Neural cell (in vitro differentiated cells): ENCODE measurements around the gene PRPF40A. TPM values are rescaled to one million over a fixed set of nuclear protein-coding genes. Genes with fewer than 3 reads are reported as not detected.

Source experiments
- H2AFZ ChIP-seq: fragments of 200-600, 300-800 bp; sonication (generic), shearing (Covaris generic); 2 replicates; pipeline ENCODE4 v1.6.0; 2014; ENCODE audit warnings: low read depth, mild to moderate bottlenecking, antibody characterized with exemption, low read length, moderate library complexity
- H3F3A ChIP-seq: fragments of 200-600 bp; shearing (Covaris generic); 2 replicates; pipeline ENCODE4 v1.6.1; 2016; ENCODE audit warnings: mild to moderate bottlenecking, moderate library complexity, mixed read lengths, antibody characterized with exemption, low read length; ENCODE audit not compliant: insufficient read depth, poor library complexity, severe bottlenecking
- H3K27ac ChIP-seq: fragments of 200-600, 300-800 bp; sonication (generic), shearing (Covaris generic); 2 replicates; pipeline ENCODE4 v1.5.1; 2014; ENCODE audit warnings: mild to moderate bottlenecking, low read length, moderate library complexity
- H3K27me3 ChIP-seq: fragments of 300-800, 200-600 bp; sonication (generic), shearing (Covaris generic); 2 replicates; pipeline ENCODE4 v1.6.0; 2014; ENCODE audit warnings: mild to moderate bottlenecking, low read depth, low read length, moderate library complexity; ENCODE audit not compliant: insufficient read depth
- H3K36me3 ChIP-seq: fragments of 300-800, 200-600 bp; sonication (generic), shearing (Covaris generic); 2 replicates; pipeline ENCODE4 v1.5.1; 2014; ENCODE audit warnings: mild to moderate bottlenecking, antibody characterized with exemption, low read length, moderate library complexity; ENCODE audit not compliant: insufficient read depth
- H3K4me2 ChIP-seq: fragments of 300-800, 200-600 bp; sonication (generic), shearing (Covaris generic); 2 replicates; pipeline ENCODE4 v1.6.0; 2014; ENCODE audit warnings: mild to moderate bottlenecking, low read length
- H3K4me3 ChIP-seq: fragments of 300-800, 200-600 bp; sonication (generic), shearing (Covaris generic); 2 replicates; pipeline ENCODE4 v1.5.1; 2014; ENCODE audit warnings: mild to moderate bottlenecking, low read length, moderate library complexity
- H3K79me2 ChIP-seq: fragments of 200-600 bp; shearing (Covaris generic); replicated peaks from 2 replicates; pipeline ENCODE4 v1.6.0; 2014; ENCODE audit warnings: mild to moderate bottlenecking, low read length, moderate library complexity; ENCODE audit not compliant: insufficient read depth
- H3K9ac ChIP-seq: fragments of 300-800, 200-600 bp; sonication (generic), shearing (Covaris generic); 2 replicates; pipeline ENCODE4 v1.6.1; 2016; ENCODE audit warnings: mild to moderate bottlenecking, low read length, mixed read lengths
- H3K9me2 ChIP-seq: fragments of 200-600 bp; shearing (Covaris generic); 2 replicates; pipeline ENCODE4 v1.6.1; 2016; ENCODE audit warnings: mild to moderate bottlenecking, low read length, mixed read lengths; ENCODE audit not compliant: insufficient read depth
- H3K9me3 ChIP-seq: fragments of 200-600, 300-800 bp; sonication (generic), shearing (Covaris generic); 2 replicates; pipeline ENCODE4 v1.6.1; 2016; ENCODE audit warnings: mild to moderate bottlenecking, mixed run types, low read length, moderate library complexity, mixed read lengths
- H4K20me1 ChIP-seq: fragments of 200-600 bp; shearing (Covaris generic); 2 replicates; pipeline ENCODE4 v1.6.1; 2016; ENCODE audit warnings: mild to moderate bottlenecking, mixed run types; ENCODE audit not compliant: insufficient read depth
- EP300 ChIP-seq: fragments of 450-650 bp; conservative IDR thresholded peaks from 2 replicates; pipeline ENCODE4 v1.6.1; 2014; ENCODE audit warnings: antibody characterized with exemption, mild to moderate bottlenecking, moderate library complexity; ENCODE audit not compliant: poor library complexity, severe bottlenecking
- EZH2 ChIP-seq: fragments of 200-600, 300-800 bp; shearing (Covaris generic), sonication (generic); IDR thresholded peaks from 2 replicates; pipeline ENCODE4 v1.6.1; 2014; ENCODE audit warnings: antibody characterized with exemption, low read length, borderline replicate concordance, mild to moderate bottlenecking; ENCODE audit not compliant: insufficient read depth, poor library complexity, severe bottlenecking
- MXI1 ChIP-seq: fragments of 450-650 bp; conservative IDR thresholded peaks from 2 replicates; pipeline ENCODE4 v1.6.1; 2014; ENCODE audit warnings: antibody characterized with exemption, mild to moderate bottlenecking; ENCODE audit not compliant: poor library complexity, severe bottlenecking
- POLR2AphosphoS5 ChIP-seq: IDR thresholded peaks from 2 replicates; pipeline ENCODE4 v1.6.1; 2012
- RAD21 ChIP-seq: fragments of 450-650 bp; conservative IDR thresholded peaks from 2 replicates; pipeline ENCODE4 v1.6.1; 2014; ENCODE audit warnings: antibody characterized with exemption, mild to moderate bottlenecking, moderate library complexity
- SMC3 ChIP-seq: fragments of 450-650 bp; conservative IDR thresholded peaks from 2 replicates; pipeline ENCODE4 v1.6.1; 2014; ENCODE audit warnings: antibody characterized with exemption, mild to moderate bottlenecking, moderate library complexity; ENCODE audit not compliant: poor library complexity
- TAF1 ChIP-seq: IDR thresholded peaks from 2 replicates; pipeline ENCODE4 v1.6.1; 2012; ENCODE audit warnings: low read depth
- polyA plus RNA-seq: library from polyadenylated mRNA; depleted of rRNA; stranded (reverse); fragments of >200 nt; gene quantifications from 2 replicates; pipeline ENCODE4 v1.2.3, GENCODE V29; 2014
- TF ChIP-seq, protein P1 (sequence below): IDR thresholded peaks from 2 replicates; pipeline ENCODE4 v1.6.1; 2012; ENCODE audit warnings: borderline replicate concordance
- TF ChIP-seq, protein P2 (sequence below): fragments of 450-650 bp; IDR thresholded peaks from 2 replicates; pipeline ENCODE4 v1.5.1; 2014; ENCODE audit warnings: antibody characterized with exemption, mild to moderate bottlenecking, moderate library complexity; ENCODE audit not compliant: poor library complexity, severe bottlenecking

The PRPF40A gene
- polyA plus RNA-seq, 1 donor from 2014 or later = 105 TPM

DNA sequence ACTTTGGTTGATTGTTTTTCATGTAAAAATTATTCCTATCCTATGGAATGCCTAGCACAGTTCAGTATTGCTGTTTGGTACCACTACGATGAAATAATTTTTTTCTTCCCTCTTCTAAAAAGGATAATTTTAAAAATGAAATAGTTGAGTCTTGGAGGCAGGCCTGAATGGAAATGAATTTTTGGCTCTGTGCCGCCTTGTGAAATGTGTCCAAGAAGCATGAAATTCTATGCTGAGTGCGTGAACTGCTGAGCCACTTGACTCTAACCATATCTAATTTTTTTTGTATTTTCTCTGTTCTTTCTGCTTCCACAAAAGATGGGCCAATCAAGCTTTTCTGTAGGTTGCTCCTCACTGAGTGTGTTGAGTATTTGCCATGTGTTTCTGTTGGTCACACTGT is 95.0 kb downstream of the PRPF40A start:
- TF ChIP-seq SMC3 (no peak), RAD21 (no peak), EZH2 (no peak), EP300 (no peak), POLR2AphosphoS5 (no peak), TAF1 (no peak), MXI1 (no peak)
- TF ChIP-seq, protein P1, sequence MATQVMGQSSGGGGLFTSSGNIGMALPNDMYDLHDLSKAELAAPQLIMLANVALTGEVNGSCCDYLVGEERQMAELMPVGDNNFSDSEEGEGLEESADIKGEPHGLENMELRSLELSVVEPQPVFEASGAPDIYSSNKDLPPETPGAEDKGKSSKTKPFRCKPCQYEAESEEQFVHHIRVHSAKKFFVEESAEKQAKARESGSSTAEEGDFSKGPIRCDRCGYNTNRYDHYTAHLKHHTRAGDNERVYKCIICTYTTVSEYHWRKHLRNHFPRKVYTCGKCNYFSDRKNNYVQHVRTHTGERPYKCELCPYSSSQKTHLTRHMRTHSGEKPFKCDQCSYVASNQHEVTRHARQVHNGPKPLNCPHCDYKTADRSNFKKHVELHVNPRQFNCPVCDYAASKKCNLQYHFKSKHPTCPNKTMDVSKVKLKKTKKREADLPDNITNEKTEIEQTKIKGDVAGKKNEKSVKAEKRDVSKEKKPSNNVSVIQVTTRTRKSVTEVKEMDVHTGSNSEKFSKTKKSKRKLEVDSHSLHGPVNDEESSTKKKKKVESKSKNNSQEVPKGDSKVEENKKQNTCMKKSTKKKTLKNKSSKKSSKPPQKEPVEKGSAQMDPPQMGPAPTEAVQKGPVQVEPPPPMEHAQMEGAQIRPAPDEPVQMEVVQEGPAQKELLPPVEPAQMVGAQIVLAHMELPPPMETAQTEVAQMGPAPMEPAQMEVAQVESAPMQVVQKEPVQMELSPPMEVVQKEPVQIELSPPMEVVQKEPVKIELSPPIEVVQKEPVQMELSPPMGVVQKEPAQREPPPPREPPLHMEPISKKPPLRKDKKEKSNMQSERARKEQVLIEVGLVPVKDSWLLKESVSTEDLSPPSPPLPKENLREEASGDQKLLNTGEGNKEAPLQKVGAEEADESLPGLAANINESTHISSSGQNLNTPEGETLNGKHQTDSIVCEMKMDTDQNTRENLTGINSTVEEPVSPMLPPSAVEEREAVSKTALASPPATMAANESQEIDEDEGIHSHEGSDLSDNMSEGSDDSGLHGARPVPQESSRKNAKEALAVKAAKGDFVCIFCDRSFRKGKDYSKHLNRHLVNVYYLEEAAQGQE = no peak
- TF ChIP-seq, protein P2, sequence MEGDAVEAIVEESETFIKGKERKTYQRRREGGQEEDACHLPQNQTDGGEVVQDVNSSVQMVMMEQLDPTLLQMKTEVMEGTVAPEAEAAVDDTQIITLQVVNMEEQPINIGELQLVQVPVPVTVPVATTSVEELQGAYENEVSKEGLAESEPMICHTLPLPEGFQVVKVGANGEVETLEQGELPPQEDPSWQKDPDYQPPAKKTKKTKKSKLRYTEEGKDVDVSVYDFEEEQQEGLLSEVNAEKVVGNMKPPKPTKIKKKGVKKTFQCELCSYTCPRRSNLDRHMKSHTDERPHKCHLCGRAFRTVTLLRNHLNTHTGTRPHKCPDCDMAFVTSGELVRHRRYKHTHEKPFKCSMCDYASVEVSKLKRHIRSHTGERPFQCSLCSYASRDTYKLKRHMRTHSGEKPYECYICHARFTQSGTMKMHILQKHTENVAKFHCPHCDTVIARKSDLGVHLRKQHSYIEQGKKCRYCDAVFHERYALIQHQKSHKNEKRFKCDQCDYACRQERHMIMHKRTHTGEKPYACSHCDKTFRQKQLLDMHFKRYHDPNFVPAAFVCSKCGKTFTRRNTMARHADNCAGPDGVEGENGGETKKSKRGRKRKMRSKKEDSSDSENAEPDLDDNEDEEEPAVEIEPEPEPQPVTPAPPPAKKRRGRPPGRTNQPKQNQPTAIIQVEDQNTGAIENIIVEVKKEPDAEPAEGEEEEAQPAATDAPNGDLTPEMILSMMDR = no peak

DNA sequence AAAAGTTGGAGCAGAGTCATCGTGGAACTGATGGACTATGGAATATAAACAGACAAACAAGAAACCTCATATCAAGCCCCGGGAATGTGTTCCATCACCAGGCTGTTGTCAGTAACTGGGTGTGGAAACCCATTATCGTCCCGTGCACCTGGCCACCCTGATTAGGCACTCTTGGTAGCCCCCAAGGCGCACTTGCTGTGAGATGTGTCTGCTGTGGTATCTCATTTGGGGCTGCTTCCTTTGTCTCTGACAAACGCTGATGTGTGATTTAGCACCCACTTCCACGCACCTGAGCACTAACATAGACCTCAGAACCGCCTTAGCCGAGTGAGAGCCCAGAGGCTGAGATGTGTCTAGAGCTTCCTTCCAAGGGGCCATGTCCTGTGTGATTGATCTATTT is 96.3 kb downstream of the PRPF40A start:
- H3K27ac ChIP-seq = no peak overlapping the region

More for the DNA sequence above, 95.0 kb downstream of the PRPF40A start:
- no peaks in the 10 kb centered on the region for H3K79me2 ChIP-seq
- H4K20me1 ChIP-seq = no peaks in the 10 kb centered on the region
- no peaks in the 10 kb centered on the region for H3K9me2 ChIP-seq
- H3K4me2 ChIP-seq = no peak overlapping the region
- H2AFZ ChIP-seq = no peak overlapping the region
- no peaks in the 10 kb centered on the region for H3F3A ChIP-seq
- no peaks in the 10 kb centered on the region for H3K9me3 ChIP-seq
- no peak overlapping the region for H3K4me3 ChIP-seq
- no peaks in the 10 kb centered on the region for H3K27me3 ChIP-seq
- H3K27ac ChIP-seq = no peak overlapping the region
- H3K9ac ChIP-seq = no peak overlapping the region
- peaks cover 4% of the 10 kb centered on the region for H3K36me3 ChIP-seq

DNA sequence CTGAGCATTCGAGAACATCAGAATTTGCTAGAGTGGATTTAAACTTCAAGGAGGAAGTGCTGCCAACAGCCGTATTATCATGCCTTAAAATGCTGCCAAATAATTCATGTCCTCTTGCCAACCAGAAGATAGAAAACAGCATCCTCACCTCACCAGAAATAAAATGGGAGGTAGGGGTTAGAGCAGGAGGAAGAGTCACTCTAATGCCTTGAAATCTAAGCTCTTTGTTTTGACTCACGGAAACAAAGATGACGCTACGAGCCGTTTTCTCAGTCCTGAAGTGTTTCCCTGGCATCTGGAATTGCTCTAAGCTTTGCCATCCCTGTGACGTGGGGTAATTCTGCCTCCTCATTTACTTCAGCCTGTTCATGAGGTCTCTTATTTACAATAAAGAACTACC is 97.1 kb downstream of the PRPF40A start:
- no peaks in the 10 kb centered on the region for H3K79me2 ChIP-seq
- no peaks in the 10 kb centered on the region for H3K9me3 ChIP-seq
- no peaks in the 10 kb centered on the region for H4K20me1 ChIP-seq
- no peaks in the 10 kb centered on the region for H3K9me2 ChIP-seq
- TF ChIP-seq RAD21 = no peak
- TF ChIP-seq SMC3 = no peak
- no peak for TF ChIP-seq EZH2
- TF ChIP-seq POLR2AphosphoS5 = no peak
- TF ChIP-seq, protein P1 = no peak
- no peaks in the 10 kb centered on the region for H3K27me3 ChIP-seq
- no peak overlapping the region for H3K27ac ChIP-seq
- H3K9ac ChIP-seq = no peak overlapping the region
- H3F3A ChIP-seq = no peaks in the 10 kb centered on the region
- H3K4me3 ChIP-seq = no peak overlapping the region
- H3K4me2 ChIP-seq = no peak overlapping the region
- peaks cover 4% of the 10 kb centered on the region for H3K36me3 ChIP-seq
- H2AFZ ChIP-seq = no peak overlapping the region

More for the DNA sequence above, 96.3 kb downstream of the PRPF40A start:
- Histone ChIP-seq H3K4me2 (no peak overlapping the region), H3K9me3 (no peaks in the 10 kb centered on the region), H3K27me3 (no peaks in the 10 kb centered on the region), H3K9ac (no peak overlapping the region), H3K79me2 (no peaks in the 10 kb centered on the region), H3K36me3 (peaks cover 4% of the 10 kb centered on the region), H3K9me2 (no peaks in the 10 kb centered on the region), H3K4me3 (no peak overlapping the region), H4K20me1 (no peaks in the 10 kb centered on the region), H2AFZ (no peak overlapping the region), H3F3A (no peaks in the 10 kb centered on the region)
- TF ChIP-seq RAD21 (no peak), MXI1 (no peak)
